Endothelial cell of umbilical vein (primary cell): Measurements from ENCODE around the gene NLE1. TPM values are rescaled to one million over a fixed set of nuclear protein-coding genes. Genes with fewer than 3 reads are reported as not detected.

ENCODE experiments used
- BruUV-seq: library from RNA; stranded (reverse); fragments of 400-500 nt; replicated peaks from 2 replicates; lab custom pipeline; 2021; lab: Mats Ljungman, UMichigan
- CTCF ChIA-PET: fragments of 300-600, 350-600 bp; sonication (Branson Sonifier 250); formaldehyde crosslinking; loops from one replicate; lab custom pipeline; 2021; ENCODE audit warnings: antibody characterized with exemption, inconsistent platforms; lab: Charles Lee
- POLR2A ChIA-PET: fragments of 300-600, 350-600 bp; sonication (Branson Sonifier 250); formaldehyde crosslinking; loops from one replicate; lab custom pipeline; 2021; ENCODE audit warnings: antibody characterized with exemption, inconsistent platforms; lab: Charles Lee
- DNase-seq: peaks from one replicate; pipeline ENCODE4 v3.0.0-alpha.2; 2011; ENCODE audit warnings: low read depth, low spot score
- FAIRE-seq: peaks from 2 replicates; lab custom pipeline; 2011; peaks lifted over from hg19 to GRCh38; lab: Jason Lieb, UNC
- H2AFZ ChIP-seq: 2 replicates; pipeline ENCODE4 v1.6.0; 2012; ENCODE audit warnings: low read depth, low read length, control low read depth, inconsistent platforms
- H3K27ac ChIP-seq: 2 replicates; pipeline ENCODE4 v1.5.1; 2011; ENCODE audit warnings: low read depth, mild to moderate bottlenecking, control low read depth, low read length, moderate library complexity; ENCODE audit not compliant: insufficient read depth
- H3K27me3 ChIP-seq, 2 experiments: 2 replicates each; pipeline versions ENCODE4 v1.6.0 to v1.6.1; 2011; ENCODE audit warnings: low read length in 2 of 2, mixed read lengths in 1 of 2; ENCODE audit not compliant: control insufficient read depth in 2 of 2, insufficient read depth in 2 of 2
- H3K36me3 ChIP-seq, 2 experiments: 2 replicates in 1 of 2; 3 replicates in 1 of 2; pipeline ENCODE4 v1.5.1; 2011; ENCODE audit warnings: low read length in 2 of 2, mild to moderate bottlenecking in 1 of 2, moderate library complexity in 1 of 2; ENCODE audit not compliant: control insufficient read depth in 2 of 2, insufficient read depth in 2 of 2; ENCODE audit errors: extremely low read depth in 1 of 2
- H3K4me1 ChIP-seq: 3 replicates; pipeline ENCODE4 v1.5.1; 2011; ENCODE audit warnings: mild to moderate bottlenecking, low read length; ENCODE audit not compliant: control insufficient read depth, insufficient read depth; ENCODE audit errors: extremely low read depth
- H3K4me2 ChIP-seq: 2 replicates; pipeline ENCODE4 v1.6.1; 2011; ENCODE audit warnings: low read length, control low read depth, mixed read lengths; ENCODE audit not compliant: insufficient read depth
- H3K4me3 ChIP-seq, 3 experiments: fragments of 200-600 bp in 1 of 3; sonication (generic), shearing (Covaris generic) in 1 of 3; replicated peaks in 1 of 3; 2 replicates each; pipeline ENCODE4 v1.5.1; 2011 to 2016; ENCODE audit warnings: control low read depth in 3 of 3, low read length in 3 of 3, mild to moderate bottlenecking in 2 of 3, inconsistent platforms in 1 of 3, low read depth in 1 of 3, moderate library complexity in 1 of 3; ENCODE audit not compliant: insufficient read depth in 1 of 3
- H3K79me2 ChIP-seq: 2 replicates; pipeline ENCODE4 v1.6.0; 2012; ENCODE audit warnings: low read length, inconsistent platforms; ENCODE audit not compliant: control insufficient read depth, insufficient read depth
- H3K9ac ChIP-seq: replicated peaks from 2 replicates; pipeline ENCODE3; 2011; ENCODE audit warnings: low read length, control low read depth; ENCODE audit not compliant: insufficient read depth; ENCODE audit errors: extremely low read depth
- H3K9me1 ChIP-seq: replicated peaks from 3 replicates; pipeline ENCODE4 v1.6.0; 2011; ENCODE audit warnings: mild to moderate bottlenecking, low read length; ENCODE audit not compliant: control insufficient read depth, insufficient read depth; ENCODE audit errors: extremely low read depth
- H3K9me3 ChIP-seq: replicated peaks from 2 replicates; pipeline ENCODE4 v1.5.1; 2012; ENCODE audit warnings: low read length, inconsistent platforms; ENCODE audit not compliant: control insufficient read depth, insufficient read depth
- H4K20me1 ChIP-seq: replicated peaks from 2 replicates; pipeline ENCODE3; 2011; ENCODE audit warnings: mild to moderate bottlenecking, low read length; ENCODE audit not compliant: control insufficient read depth, insufficient read depth; ENCODE audit errors: extremely low read depth
- EZH2 ChIP-seq: IDR thresholded peaks from 2 replicates; pipeline ENCODE4 v1.6.1; 2012; ENCODE audit warnings: borderline replicate concordance, low read depth, mild to moderate bottlenecking, moderate library complexity, low read length, inconsistent platforms; ENCODE audit not compliant: severe bottlenecking
- FOS ChIP-seq: IDR thresholded peaks from 2 replicates; pipeline ENCODE4 v1.6.1; 2011; ENCODE audit warnings: mild to moderate bottlenecking, low read length, moderate library complexity, borderline replicate concordance; ENCODE audit not compliant: insufficient read depth
- GATA2 ChIP-seq: IDR thresholded peaks from 2 replicates; pipeline ENCODE4 v1.7.0; 2011; ENCODE audit warnings: low read depth, mild to moderate bottlenecking, moderate library complexity, mixed read lengths, low read length; ENCODE audit not compliant: insufficient read length, insufficient read depth
- JUN ChIP-seq: IDR thresholded peaks from 2 replicates; pipeline ENCODE4 v1.6.1; 2011; ENCODE audit warnings: borderline replicate concordance, low read depth; ENCODE audit not compliant: insufficient read length, insufficient read depth
- MYC ChIP-seq: IDR thresholded peaks from one replicate; pipeline ENCODE4 v1.6.1; 2011; ENCODE audit warnings: mild to moderate bottlenecking, low read depth, low read length
- POLR2A ChIP-seq: IDR thresholded peaks from 2 replicates; pipeline ENCODE4 v1.6.1; 2012; ENCODE audit warnings: low read depth, mild to moderate bottlenecking, control low read depth, low read length
- POLR2AphosphoS5 ChIP-seq: IDR thresholded peaks from 2 replicates; pipeline ENCODE4 v1.6.1; 2012; ENCODE audit warnings: low read depth, mild to moderate bottlenecking, control low read depth, low read length, moderate library complexity; ENCODE audit not compliant: insufficient read depth
- dilution Hi-C: fragments of 300-500 bp; cut with MboI; formaldehyde crosslinking; loops from one replicate; pipeline ENCODE4 v1.15.0; 2019; ENCODE audit warnings: low sequenced_read_pairs; ENCODE audit not compliant: extremely low pct_ligation_motif_present
- intact Hi-C: fragments of 100-400 bp; cut with micrococcal nuclease; formaldehyde crosslinking; loops from one replicate; pipeline ENCODE4 v1.10.0; 2022
- polyA plus RNA-seq, 4 experiments: library from polyadenylated mRNA; depleted of rRNA in 3 of 4; stranded (reverse) in 3 of 4; unstranded in 1 of 4; fragments of >200 nt; gene quantifications; 2 replicates each; pipeline versions ENCODE4 v1.2.1 to v1.2.3, GENCODE V29; 2011 to 2012; ENCODE audit warnings: missing spikeins in 1 of 4
- total RNA-seq: library from RNA; stranded (reverse); gene quantifications from 2 replicates; pipeline ENCODE4 v1.2.3, GENCODE V29; 2021
- TF ChIP-seq, protein P1 (sequence below): IDR thresholded peaks from 2 replicates; pipeline ENCODE4 v1.6.1; 2011; ENCODE audit not compliant: insufficient read depth, insufficient read length
- TF ChIP-seq, protein P2 (sequence below), 2 donors: IDR thresholded peaks; 1 replicate in 1 of 2; 2 replicates in 1 of 2; pipeline ENCODE4 v1.5.1; 2011; ENCODE audit warnings: low read length in 2 of 2, mild to moderate bottlenecking in 2 of 2, moderate library complexity in 2 of 2, control low read depth in 1 of 2, inconsistent platforms in 1 of 2, low read depth in 1 of 2; ENCODE audit not compliant: insufficient read depth in 1 of 2; ENCODE audit errors: extremely low read depth in 1 of 2

Gene NLE1
- total and polyA plus RNA-seq, 2 donors (not counting 3 experiments of a cell fraction or from before 2014, with no cell fraction given): 19.1 to 22.8 TPM

GRCh38 chr17:35188111-35188510, 46.0 kb upstream of the NLE1 start:
- peaks cover 5% of the 10 kb centered on the region for H3K4me1 ChIP-seq
- no peaks in the 10 kb centered on the region for H4K20me1 ChIP-seq
- H2AFZ ChIP-seq: no peak overlapping the region
- H3K4me3 ChIP-seq: no peak overlapping the region
- FAIRE-seq: no peak
- dilution Hi-C loops (no loop called here), intact Hi-C loops (no loop called here)
- no peak overlapping the region for H3K27ac ChIP-seq
- no peaks in the 10 kb centered on the region for H3K9me1 ChIP-seq
- BruUV-seq: no TSS peak
- POLR2A ChIA-PET: no interaction called here
- H3K9me3 ChIP-seq: no peaks in the 10 kb centered on the region
- TF ChIP-seq JUN: no peak
- TF ChIP-seq EZH2: no peak
- TF ChIP-seq MYC: no peak
- TF ChIP-seq POLR2AphosphoS5: no peak
- no peak for TF ChIP-seq POLR2A
- TF ChIP-seq, protein P1, sequence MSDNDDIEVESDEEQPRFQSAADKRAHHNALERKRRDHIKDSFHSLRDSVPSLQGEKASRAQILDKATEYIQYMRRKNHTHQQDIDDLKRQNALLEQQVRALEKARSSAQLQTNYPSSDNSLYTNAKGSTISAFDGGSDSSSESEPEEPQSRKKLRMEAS: no peak
- no peak for TF ChIP-seq FOS
- TF ChIP-seq GATA2: no peak
- TF ChIP-seq, protein P2, sequence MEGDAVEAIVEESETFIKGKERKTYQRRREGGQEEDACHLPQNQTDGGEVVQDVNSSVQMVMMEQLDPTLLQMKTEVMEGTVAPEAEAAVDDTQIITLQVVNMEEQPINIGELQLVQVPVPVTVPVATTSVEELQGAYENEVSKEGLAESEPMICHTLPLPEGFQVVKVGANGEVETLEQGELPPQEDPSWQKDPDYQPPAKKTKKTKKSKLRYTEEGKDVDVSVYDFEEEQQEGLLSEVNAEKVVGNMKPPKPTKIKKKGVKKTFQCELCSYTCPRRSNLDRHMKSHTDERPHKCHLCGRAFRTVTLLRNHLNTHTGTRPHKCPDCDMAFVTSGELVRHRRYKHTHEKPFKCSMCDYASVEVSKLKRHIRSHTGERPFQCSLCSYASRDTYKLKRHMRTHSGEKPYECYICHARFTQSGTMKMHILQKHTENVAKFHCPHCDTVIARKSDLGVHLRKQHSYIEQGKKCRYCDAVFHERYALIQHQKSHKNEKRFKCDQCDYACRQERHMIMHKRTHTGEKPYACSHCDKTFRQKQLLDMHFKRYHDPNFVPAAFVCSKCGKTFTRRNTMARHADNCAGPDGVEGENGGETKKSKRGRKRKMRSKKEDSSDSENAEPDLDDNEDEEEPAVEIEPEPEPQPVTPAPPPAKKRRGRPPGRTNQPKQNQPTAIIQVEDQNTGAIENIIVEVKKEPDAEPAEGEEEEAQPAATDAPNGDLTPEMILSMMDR (IDR thresholded peaks at IDR 0.05; ENCODE audit: extremely low read depth in 1 of 2, insufficient read depth in 1 of 2, low read depth in 1 of 2, low read length in 2 of 2): no peak
- H3K36me3 ChIP-seq: no peaks in the 10 kb centered on the region
- no peaks in the 10 kb centered on the region for H3K27me3 ChIP-seq
- DNase-seq: no peak
- H3K79me2 ChIP-seq: no peaks in the 10 kb centered on the region
- H3K4me2 ChIP-seq: no peak overlapping the region
- CTCF ChIA-PET: interaction anchor here (1.0 to 1.1 kb wide), 2 partner anchors 242 to 345 kb away, joined by 3 read pairs; no protein-coding TSS in a partner anchor
- no peak overlapping the region for H3K9ac ChIP-seq
